ENCODE measurements around the gene DGKB.

- no peak for TF ChIP-seq CTCF (IDR thresholded peaks at IDR 0.05)
- no peak for TF ChIP-seq POLR2A (IDR thresholded peaks at IDR 0.05)
These were observed 706.7 kb downstream of the DGKB start for GRCh38 chr7:14195871-14196270.

Measured in sigmoid colon (tissue), 3 donors.